A673 (cell line): ENCODE measurements around the gene DARS1.

ENCODE experiments used
- CTCF ChIP-seq: fragments of 300-800, 200-600 bp; sonication (generic); conservative IDR thresholded peaks from 2 replicates; pipeline ENCODE4 v1.5.1; 2017; ENCODE audit warnings: low read depth, mild to moderate bottlenecking, antibody characterized with exemption, low read length, moderate library complexity, mixed read lengths
- EZH2 ChIP-seq: fragments of 200-600 bp; sonication (generic); IDR thresholded peaks from 2 replicates; pipeline ENCODE4 v1.6.1; 2017; ENCODE audit warnings: borderline replicate concordance, low read depth, mild to moderate bottlenecking, mixed read lengths, antibody characterized with exemption, low read length; ENCODE audit not compliant: poor library complexity, severe bottlenecking

- TF ChIP-seq CTCF, result no peak
- no peak for TF ChIP-seq EZH2
These were observed 22.9 kb upstream of the DARS1 start for GRCh38 chr2:136008205-136008865.
